Kidney epithelial cell (primary cell): ENCODE data around the gene RBBP4. TPM values are rescaled to one million over a fixed set of nuclear protein-coding genes. Genes with fewer than 3 reads are reported as not detected.

ENCODE experiments used
- DNase-seq: peaks from one replicate; pipeline ENCODE4 v3.0.0-alpha.2; 2010; ENCODE audit warnings: low read depth
- H3K27me3 ChIP-seq: 2 replicates; pipeline ENCODE4 v1.6.0; 2011; ENCODE audit warnings: low read length; ENCODE audit not compliant: control insufficient read depth, insufficient read depth
- H3K36me3 ChIP-seq: 2 replicates; pipeline ENCODE4 v1.5.1; 2011; ENCODE audit warnings: low read length; ENCODE audit not compliant: control insufficient read depth, insufficient read depth
- H3K4me3 ChIP-seq: 2 replicates; pipeline ENCODE4 v1.5.1; 2011; ENCODE audit warnings: low read depth, mild to moderate bottlenecking, control low read depth, low read length
- CTCF ChIP-seq: IDR thresholded peaks from 2 replicates; pipeline ENCODE4 v1.5.1; 2011; ENCODE audit warnings: mild to moderate bottlenecking, moderate library complexity, low read length, control low read depth, inconsistent platforms; ENCODE audit not compliant: insufficient read depth, poor library complexity, severe bottlenecking
- total RNA-seq: library from RNA; depleted of rRNA; stranded (reverse); fragments of >200 nt; gene quantifications from 2 replicates; pipeline ENCODE4 v1.2.3, GENCODE V29; 2015

The RBBP4 gene
- total RNA-seq, 1 donor from 2014 or later: 216 TPM

GRCh38 chr1:32725615-32725982 lies 74.6 kb downstream of the RBBP4 start:
- H3K27me3 ChIP-seq: no peaks in the 10 kb centered on the region
- TF ChIP-seq CTCF: no peak
- H3K4me3 ChIP-seq: no peak overlapping the region
- no peaks in the 10 kb centered on the region for H3K36me3 ChIP-seq
- no peak for DNase-seq

GRCh38 chr1:32727876-32728275 lies 76.9 kb downstream of the RBBP4 start:
- no peak for DNase-seq
- Histone ChIP-seq H3K36me3 (no peaks in the 10 kb centered on the region), H3K27me3 (no peaks in the 10 kb centered on the region), H3K4me3 (no peak overlapping the region)
- no peak for TF ChIP-seq CTCF

- no peak overlapping the region for H3K4me3 ChIP-seq
- H3K36me3 ChIP-seq: no peaks in the 10 kb centered on the region
- no peak for TF ChIP-seq CTCF
- H3K27me3 ChIP-seq: no peaks in the 10 kb centered on the region
- DNase-seq: no peak
Measured at GRCh38 chr1:32728413-32729077, 77.5 kb downstream of the RBBP4 start.

- no peaks in the 10 kb centered on the region for H3K36me3 ChIP-seq
- no peaks in the 10 kb centered on the region for H3K27me3 ChIP-seq
- no peak overlapping the region for H3K4me3 ChIP-seq
- no peak for DNase-seq
- TF ChIP-seq CTCF: no peak
Measured at GRCh38 chr1:32729254-32730046, 78.4 kb downstream of the RBBP4 start.

GRCh38 chr1:32733582-32734321 lies 82.7 kb downstream of the RBBP4 start:
- Histone ChIP-seq H3K4me3 (no peak overlapping the region), H3K27me3 (no peaks in the 10 kb centered on the region), H3K36me3 (no peaks in the 10 kb centered on the region)
- no peak for TF ChIP-seq CTCF
- no peak for DNase-seq

Other genes starting within 250 kb of the RBBP4 start
- gene ZBTB8B, start 186.1 kb upstream of the RBBP4 start, total RNA-seq: 0.07 and 0.13 TPM in 2 replicates
- 7.5 and 9.0 TPM in 2 replicates for gene ZBTB8A, start 111.8 kb upstream of the RBBP4 start, total RNA-seq
- gene ZBTB8OS, start 658 bp upstream of the RBBP4 start, total RNA-seq: 38.0 and 38.2 TPM in 2 replicates
- gene SYNC, start 51.6 kb downstream of the RBBP4 start, total RNA-seq: 2.7 and 3.8 TPM in 2 replicates
- 167 and 175 TPM in 2 replicates for gene YARS1, start 166.2 kb downstream of the RBBP4 start, total RNA-seq
- 11.2 and 12.7 TPM in 2 replicates for gene S100PBP, start 166.4 kb downstream of the RBBP4 start, total RNA-seq
- gene FNDC5, start 219.7 kb downstream of the RBBP4 start, total RNA-seq: 0.08 TPM in 1 of 2 replicates, not detected in the other
- not detected in 2 replicates for gene HPCA, start 235.3 kb downstream of the RBBP4 start, total RNA-seq